Upper lobe of right lung (tissue), 1 donor: ENCODE measurements around the gene GNAO1. TPM values are rescaled to one million over a fixed set of nuclear protein-coding genes. Genes with fewer than 3 reads are reported as not detected.

Experiments used
- ATAC-seq: fragments of 200-7000 bp; cut with Tn5 transposase; one replicate; pipeline ENCODE4 v1.9.1; 2020; ENCODE audit warnings: mild to moderate bottlenecking, moderate library complexity
- DNase-seq: peaks from one replicate; pipeline ENCODE4 v3.0.0-alpha.2; 2020
- H3K27ac ChIP-seq: fragments of 200-600 bp; one replicate; pipeline ENCODE4 v1.8.0; 2022
- H3K27me3 ChIP-seq: fragments of 200-600 bp; one replicate; pipeline ENCODE4 v1.8.0; 2022; ENCODE audit warnings: mild to moderate bottlenecking
- H3K36me3 ChIP-seq: fragments of 200-600 bp; one replicate; pipeline ENCODE4 v1.8.0; 2022
- H3K4me1 ChIP-seq: fragments of 200-600 bp; one replicate; pipeline ENCODE4 v1.8.0; 2022
- H3K4me3 ChIP-seq: fragments of 200-600 bp; one replicate; pipeline ENCODE4 v1.8.0; 2022; ENCODE audit warnings: mild to moderate bottlenecking
- H3K9me3 ChIP-seq: fragments of 200-600 bp; one replicate; pipeline ENCODE4 v1.8.0; 2022
- intact Hi-C: fragments of 100-400 bp; cut with DNase I; formaldehyde crosslinking; loops from one replicate; pipeline ENCODE4 v1.11.0; 2022
- total RNA-seq: library from RNA; stranded (reverse); fragmentation: NEBNext Ultra II Directional; extraction: Animal tissue kit (Norgen Biotek cat#: 25700); gene quantifications from one replicate; pipeline ENCODE4 v1.2.1, GENCODE V29; 2021
- TF ChIP-seq, protein P1 (sequence below): fragments of 200-600 bp; IDR thresholded peaks from one replicate; pipeline ENCODE4 v1.8.0; 2022; ENCODE audit warnings: antibody characterized with exemption
- donor health status: DM: no; HTN: yes; CAD: no; lungs with severe emphysema.

Gene GNAO1
- total RNA-seq, 1 donor from 2014 or later = 1.8 TPM

DNA sequence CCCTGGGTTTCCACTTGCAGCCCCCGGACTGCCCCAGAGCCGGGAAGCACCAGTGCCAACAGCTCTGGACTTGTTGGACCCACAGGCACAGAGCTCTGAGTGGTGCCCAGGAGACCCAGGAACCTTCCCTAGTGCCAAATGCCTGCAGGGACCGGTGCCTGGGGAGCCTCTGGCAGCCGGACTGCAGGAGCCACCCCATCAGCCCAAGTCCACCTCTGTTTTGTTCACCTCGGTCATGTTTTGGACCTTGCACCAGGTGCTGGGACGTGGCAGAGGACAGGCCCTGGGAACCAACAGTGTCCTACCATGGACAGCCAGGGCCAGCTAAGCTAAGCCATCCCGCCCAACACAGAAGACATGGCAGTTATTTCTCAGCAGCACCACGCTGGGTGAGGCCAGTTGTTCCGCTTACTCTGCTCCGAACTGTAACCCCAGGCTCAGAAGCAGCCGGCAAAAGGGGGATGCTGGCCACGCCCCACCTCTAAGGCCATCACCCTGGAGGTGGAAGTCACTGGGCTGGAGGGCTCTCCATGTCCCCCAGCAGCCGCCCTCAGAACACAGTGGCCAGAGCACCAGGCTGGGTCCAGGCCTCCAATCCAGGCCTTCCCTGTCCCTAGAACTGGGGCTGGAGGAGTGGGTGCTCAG lies 154.2 kb downstream of the GNAO1 start:
- Histone ChIP-seq H3K27ac (no peak overlapping the region), H3K4me1 (no peaks in the 10 kb centered on the region), H3K9me3 (no peaks in the 10 kb centered on the region), H3K4me3 (no peak overlapping the region), H3K36me3 (no peaks in the 10 kb centered on the region), H3K27me3 (no peaks in the 10 kb centered on the region)
- DNase-seq = no peak
- intact Hi-C loops = no loop called here
- TF ChIP-seq, protein P1, sequence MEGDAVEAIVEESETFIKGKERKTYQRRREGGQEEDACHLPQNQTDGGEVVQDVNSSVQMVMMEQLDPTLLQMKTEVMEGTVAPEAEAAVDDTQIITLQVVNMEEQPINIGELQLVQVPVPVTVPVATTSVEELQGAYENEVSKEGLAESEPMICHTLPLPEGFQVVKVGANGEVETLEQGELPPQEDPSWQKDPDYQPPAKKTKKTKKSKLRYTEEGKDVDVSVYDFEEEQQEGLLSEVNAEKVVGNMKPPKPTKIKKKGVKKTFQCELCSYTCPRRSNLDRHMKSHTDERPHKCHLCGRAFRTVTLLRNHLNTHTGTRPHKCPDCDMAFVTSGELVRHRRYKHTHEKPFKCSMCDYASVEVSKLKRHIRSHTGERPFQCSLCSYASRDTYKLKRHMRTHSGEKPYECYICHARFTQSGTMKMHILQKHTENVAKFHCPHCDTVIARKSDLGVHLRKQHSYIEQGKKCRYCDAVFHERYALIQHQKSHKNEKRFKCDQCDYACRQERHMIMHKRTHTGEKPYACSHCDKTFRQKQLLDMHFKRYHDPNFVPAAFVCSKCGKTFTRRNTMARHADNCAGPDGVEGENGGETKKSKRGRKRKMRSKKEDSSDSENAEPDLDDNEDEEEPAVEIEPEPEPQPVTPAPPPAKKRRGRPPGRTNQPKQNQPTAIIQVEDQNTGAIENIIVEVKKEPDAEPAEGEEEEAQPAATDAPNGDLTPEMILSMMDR = no peak
- ATAC-seq = no peak

DNA sequence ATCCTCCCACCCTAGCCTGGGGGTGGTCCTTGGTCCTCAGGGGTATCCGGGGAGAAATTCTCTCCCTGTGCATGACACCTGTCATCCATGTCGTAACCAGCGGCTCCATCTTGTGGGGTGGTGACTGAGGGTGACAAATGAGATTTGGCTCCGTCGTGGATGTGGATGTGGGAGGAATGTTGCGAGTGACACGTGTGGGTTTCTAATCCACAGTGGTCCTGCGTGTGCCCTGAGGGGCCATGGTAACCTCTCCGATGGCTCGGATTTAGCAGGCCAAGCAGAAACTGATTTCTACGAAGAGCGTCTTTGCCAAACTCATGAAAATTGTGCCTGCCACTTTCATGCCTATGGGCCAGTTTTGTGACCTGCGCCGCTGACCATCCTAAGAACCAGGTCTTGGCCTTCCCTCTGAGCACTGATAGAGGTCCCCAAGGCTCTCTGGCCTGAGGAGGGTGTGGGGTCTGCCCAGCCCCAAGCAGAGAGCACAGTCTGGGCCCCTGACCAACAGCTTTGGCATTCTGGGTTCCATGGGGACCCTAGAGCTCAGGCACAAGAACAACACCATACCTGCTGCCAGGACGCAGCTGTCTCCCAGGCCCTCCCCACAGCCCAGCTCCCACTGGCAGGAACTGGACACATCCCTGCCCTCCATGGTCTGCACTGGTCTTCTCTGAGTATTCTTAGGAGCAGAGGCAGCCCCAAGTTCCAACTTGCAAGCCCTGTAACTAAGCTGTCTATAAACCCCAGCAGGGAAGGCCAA lies 155.0 kb downstream of the GNAO1 start:
- Histone ChIP-seq H3K36me3 (no peaks in the 10 kb centered on the region), H3K27me3 (no peaks in the 10 kb centered on the region), H3K27ac (no peak overlapping the region), H3K4me1 (no peaks in the 10 kb centered on the region), H3K9me3 (no peaks in the 10 kb centered on the region), H3K4me3 (no peak overlapping the region)
- intact Hi-C loops = no loop called here
- peak; percentile 36 for DNase-seq
- ATAC-seq = no peak
- TF ChIP-seq, protein P1 = no peak

DNA sequence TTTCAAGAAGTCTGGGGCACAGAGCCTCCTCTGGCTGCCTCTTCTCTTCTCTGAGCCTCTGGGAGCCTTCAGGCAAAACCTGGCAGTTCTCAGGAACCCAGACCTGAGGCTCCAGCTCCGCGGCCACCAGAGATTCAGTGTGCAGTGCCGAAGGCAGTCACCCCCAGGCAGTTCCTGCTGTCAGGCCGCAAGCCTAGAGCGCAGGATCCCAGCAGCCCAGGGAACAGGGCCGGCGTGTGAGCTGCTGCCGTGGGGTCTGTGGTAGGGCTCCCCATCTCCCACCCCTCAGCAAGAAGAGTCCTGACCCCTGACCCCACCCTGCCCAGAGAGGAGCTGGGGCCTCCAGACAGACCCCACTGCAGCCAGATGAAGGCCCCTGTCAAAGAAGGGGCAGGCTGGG lies 155.9 kb downstream of the GNAO1 start:
- Histone ChIP-seq H3K4me1 (no peaks in the 10 kb centered on the region), H3K36me3 (no peaks in the 10 kb centered on the region), H3K27ac (no peak overlapping the region), H3K4me3 (no peak overlapping the region), H3K9me3 (no peaks in the 10 kb centered on the region), H3K27me3 (no peaks in the 10 kb centered on the region)
- TF ChIP-seq, protein P1 = no peak
- intact Hi-C loops = no loop called here
- DNase-seq (peak; percentile 48), ATAC-seq (no peak)

DNA sequence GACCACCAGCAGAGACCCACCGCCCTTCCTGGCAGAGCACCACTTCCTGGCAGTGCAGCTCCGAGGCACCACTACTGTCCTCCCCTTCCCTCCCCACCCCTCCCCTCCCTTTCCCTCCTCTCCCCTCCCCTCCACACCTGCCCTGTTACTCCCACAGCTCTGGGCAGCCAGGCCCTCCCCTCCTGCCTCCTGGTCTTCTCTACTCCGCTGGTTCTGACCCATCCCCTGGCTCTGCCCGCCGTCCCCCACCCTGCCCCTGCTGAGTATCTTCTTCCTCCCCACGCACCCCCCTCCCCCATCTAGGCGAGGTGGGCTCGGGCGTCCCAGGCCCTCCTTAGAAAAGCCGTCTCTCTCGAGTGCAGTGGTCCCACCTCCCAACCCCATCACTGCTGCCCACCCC lies 156.4 kb downstream of the GNAO1 start:
- H3K27ac ChIP-seq = no peak overlapping the region
- no peaks in the 10 kb centered on the region for H3K4me1 ChIP-seq
- no peaks in the 10 kb centered on the region for H3K36me3 ChIP-seq
- H3K9me3 ChIP-seq = no peaks in the 10 kb centered on the region
- no peaks in the 10 kb centered on the region for H3K27me3 ChIP-seq
- TF ChIP-seq, protein P1 = no peak
- no peak for ATAC-seq
- DNase-seq = peak; percentile 34
- no peak overlapping the region for H3K4me3 ChIP-seq
- intact Hi-C loops = no loop called here

DNA sequence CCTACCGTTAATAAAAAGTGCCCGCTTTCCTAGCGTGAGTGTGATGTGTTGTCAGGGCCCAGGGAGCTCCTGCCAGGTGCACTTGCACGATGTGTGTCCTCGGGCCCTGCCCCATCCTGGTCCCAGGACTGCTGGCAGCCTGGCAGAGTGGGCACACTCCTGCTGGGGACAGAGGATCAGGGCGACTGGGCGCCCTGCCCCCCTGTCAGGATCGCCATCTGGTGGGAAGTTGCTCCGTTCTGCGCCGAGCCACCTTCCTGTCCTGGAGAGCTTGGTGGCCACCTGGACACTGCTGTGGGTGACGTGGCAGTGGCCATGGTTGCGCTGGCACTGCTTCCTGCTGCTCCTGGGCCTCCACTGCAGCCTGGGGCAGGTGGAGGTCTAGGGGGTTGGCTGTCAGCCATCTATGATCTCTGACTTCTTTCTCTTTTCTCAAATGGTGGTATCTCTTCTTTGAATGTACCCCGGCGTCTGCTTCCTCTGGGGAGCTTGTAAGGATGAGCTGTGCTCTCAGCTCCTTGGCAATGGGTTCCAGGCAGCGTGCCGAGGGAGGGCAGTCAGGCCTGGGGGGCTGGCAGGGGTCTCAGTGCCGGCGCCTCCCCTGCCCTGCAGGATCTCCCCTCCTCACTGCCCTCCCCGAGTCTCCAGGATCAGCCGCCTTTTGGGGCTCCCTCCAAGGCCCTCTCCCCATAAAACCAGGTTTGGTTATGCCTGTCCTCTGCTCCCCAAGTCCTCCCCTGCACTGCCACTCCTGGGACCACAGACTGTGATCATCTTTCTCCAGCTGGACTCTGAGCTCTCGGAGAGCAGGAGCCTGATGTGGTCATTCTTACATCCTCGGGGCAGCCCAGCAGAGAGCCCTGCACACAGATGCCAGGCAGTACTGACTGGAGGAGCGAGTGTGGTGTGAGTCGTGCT lies 157.1 kb downstream of the GNAO1 start:
- no peak overlapping the region for H3K4me3 ChIP-seq
- TF ChIP-seq, protein P1 = no peak
- H3K36me3 ChIP-seq = no peaks in the 10 kb centered on the region
- intact Hi-C loops = no loop called here
- ATAC-seq (no peak), DNase-seq (peak; percentile 51)
- no peaks in the 10 kb centered on the region for H3K4me1 ChIP-seq
- H3K27ac ChIP-seq = no peak overlapping the region
- no peaks in the 10 kb centered on the region for H3K27me3 ChIP-seq
- no peaks in the 10 kb centered on the region for H3K9me3 ChIP-seq
